Loucy (cell line): ENCODE measurements around the gene GALM.

Experiments
- H2AFZ ChIP-seq: fragments of 200-600 bp; sonication (generic); 2 replicates; pipeline ENCODE4 v1.6.0; 2016; ENCODE audit warnings: antibody characterized with exemption, mild to moderate bottlenecking, low read length, moderate library complexity
- H3F3A ChIP-seq: fragments of 200-600 bp; 2 replicates; pipeline ENCODE4 v1.6.0; 2016; ENCODE audit warnings: antibody characterized with exemption, low read depth, mild to moderate bottlenecking
- H3K27me3 ChIP-seq: fragments of 200-600 bp; sonication (generic); 2 replicates; pipeline ENCODE4 v1.6.1; 2014; ENCODE audit warnings: low read length, mild to moderate bottlenecking; ENCODE audit not compliant: insufficient read depth, poor library complexity, severe bottlenecking
- H3K36me3 ChIP-seq: fragments of 200-600 bp; sonication (generic); 2 replicates; pipeline ENCODE4 v1.6.1; 2016; ENCODE audit warnings: low read length; ENCODE audit not compliant: insufficient read depth
- H3K4me1 ChIP-seq: fragments of 200-600 bp; sonication (generic); 2 replicates; pipeline ENCODE4 v1.5.1; 2014; ENCODE audit warnings: low read length, mild to moderate bottlenecking; ENCODE audit not compliant: insufficient read depth, poor library complexity, severe bottlenecking
- H3K4me2 ChIP-seq: fragments of 200-600 bp; sonication (generic); 2 replicates; pipeline ENCODE4 v1.6.0; 2014; ENCODE audit warnings: antibody characterized with exemption, low read length, low read depth, mild to moderate bottlenecking; ENCODE audit not compliant: poor library complexity, severe bottlenecking
- H3K4me3 ChIP-seq: fragments of 200-600 bp; sonication (generic); 2 replicates; pipeline ENCODE4 v1.5.1; 2014; ENCODE audit warnings: low read length, mild to moderate bottlenecking, mixed read lengths; ENCODE audit not compliant: poor library complexity, severe bottlenecking
- H3K79me2 ChIP-seq: fragments of 200-600 bp; sonication (generic); 2 replicates; pipeline ENCODE4 v1.6.1; 2014; ENCODE audit warnings: low read length; ENCODE audit not compliant: insufficient read depth
- H3K9ac ChIP-seq: fragments of 200-600 bp; sonication (generic); 2 replicates; pipeline ENCODE4 v1.6.0; 2014; ENCODE audit warnings: mild to moderate bottlenecking, low read depth, low read length, moderate library complexity; ENCODE audit not compliant: poor library complexity, severe bottlenecking
- H3K9me2 ChIP-seq: fragments of 200-600 bp; sonication (generic); replicated peaks from 2 replicates; pipeline ENCODE4 v1.6.1; 2016; ENCODE audit warnings: low read depth, low read length, mixed read lengths
- H3K9me3 ChIP-seq: fragments of 200-600 bp; sonication (generic); 2 replicates; pipeline ENCODE4 v1.6.1; 2014; ENCODE audit warnings: mild to moderate bottlenecking, antibody characterized with exemption, low read length, low read depth; ENCODE audit not compliant: insufficient read depth
- H4K20me1 ChIP-seq: fragments of 200-600 bp; sonication (generic); 2 replicates; pipeline ENCODE4 v1.6.0; 2014; ENCODE audit warnings: antibody characterized with exemption, low read length, mild to moderate bottlenecking; ENCODE audit not compliant: insufficient read depth, poor library complexity, severe bottlenecking
- CTCF ChIP-seq: fragments of 200-600 bp; sonication (generic); conservative IDR thresholded peaks from 2 replicates; pipeline ENCODE4 v1.5.1; 2014; ENCODE audit warnings: mild to moderate bottlenecking, antibody characterized with exemption, low read length
- EZH2phosphoT487 ChIP-seq: fragments of 200-600 bp; IDR thresholded peaks from 2 replicates; pipeline ENCODE4 v1.6.1; 2018; ENCODE audit warnings: antibody characterized with exemption, mild to moderate bottlenecking, moderate library complexity, borderline replicate concordance

Gene GALM

GRCh38 chr2:38658613-38659012 is 7.3 kb upstream of the GALM start:
- H3K9ac ChIP-seq: no peak overlapping the region
- H3F3A ChIP-seq: no peaks in the 10 kb centered on the region
- no peaks in the 10 kb centered on the region for H3K79me2 ChIP-seq
- peaks cover 19% of the 10 kb centered on the region for H3K4me1 ChIP-seq
- TF ChIP-seq EZH2phosphoT487: no peak
- no peak for TF ChIP-seq CTCF
- H3K9me2 ChIP-seq: no peaks in the 10 kb centered on the region
- H3K4me2 ChIP-seq: no peak overlapping the region
- H3K27me3 ChIP-seq: no peaks in the 10 kb centered on the region
- H3K9me3 ChIP-seq: no peaks in the 10 kb centered on the region
- no peaks in the 10 kb centered on the region for H4K20me1 ChIP-seq
- no peak overlapping the region for H3K4me3 ChIP-seq
- H3K36me3 ChIP-seq: no peaks in the 10 kb centered on the region
- no peak overlapping the region for H2AFZ ChIP-seq

GRCh38 chr2:38659115-38659514 is 6.8 kb upstream of the GALM start:
- no peaks in the 10 kb centered on the region for H3K27me3 ChIP-seq
- H3K4me2 ChIP-seq: no peak overlapping the region
- no peaks in the 10 kb centered on the region for H3K36me3 ChIP-seq

GRCh38 chr2:38660282-38660681 is 5.6 kb upstream of the GALM start:
- Histone ChIP-seq H3K27me3 (no peaks in the 10 kb centered on the region), H3K9me3 (no peaks in the 10 kb centered on the region), H3K9me2 (no peaks in the 10 kb centered on the region), H2AFZ (no peak overlapping the region), H3K4me2 (no peak overlapping the region), H4K20me1 (no peaks in the 10 kb centered on the region), H3K36me3 (no peaks in the 10 kb centered on the region), H3K9ac (no peak overlapping the region), H3K4me1 (peaks cover 6% of the 10 kb centered on the region), H3K4me3 (no peak overlapping the region), H3K79me2 (no peaks in the 10 kb centered on the region), H3F3A (no peaks in the 10 kb centered on the region)
- TF ChIP-seq EZH2phosphoT487 (no peak), CTCF (no peak)

More at GRCh38 chr2:38659115-38659514, 6.8 kb upstream of the GALM start:
- Histone ChIP-seq H3K4me1 (peaks cover 17% of the 10 kb centered on the region), H3K79me2 (no peaks in the 10 kb centered on the region), H3K9ac (no peak overlapping the region), H3K4me3 (no peak overlapping the region), H3K9me2 (no peaks in the 10 kb centered on the region), H2AFZ (no peak overlapping the region), H3F3A (no peaks in the 10 kb centered on the region), H3K9me3 (no peaks in the 10 kb centered on the region), H4K20me1 (no peaks in the 10 kb centered on the region)
- no peak for TF ChIP-seq CTCF
- no peak for TF ChIP-seq EZH2phosphoT487
